ENCODE data around the gene TRPV3. TPM values are rescaled to one million over a fixed set of nuclear protein-coding genes. Genes with fewer than 3 reads are reported as not detected.

TRPV3 gene
- total RNA-seq, 1 donor from 2014 or later = 2.1 TPM

DNA sequence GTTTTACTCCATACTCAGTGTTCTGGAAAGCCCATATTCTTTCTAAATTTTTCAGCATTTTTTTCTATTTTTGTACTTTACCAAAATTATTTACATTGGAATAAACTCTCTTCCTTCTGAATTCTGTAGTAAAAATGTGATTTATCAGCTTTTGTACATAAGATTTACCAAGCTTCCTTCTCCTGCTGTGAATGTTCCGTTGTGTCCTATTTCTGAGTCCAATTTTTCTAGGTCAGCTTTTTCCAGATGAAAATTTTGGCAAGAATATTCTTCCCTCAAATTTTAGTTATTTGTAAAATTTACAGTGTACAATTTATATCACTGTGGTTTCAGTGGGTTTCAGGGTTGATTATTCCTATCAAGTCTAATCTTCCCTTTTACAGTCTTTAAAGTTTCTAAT, 54.3 kb downstream of the TRPV3 start:
- H3K4me3 ChIP-seq (ENCODE audit: low read depth, low read length) = no peak overlapping the region
- TF ChIP-seq, protein P1, sequence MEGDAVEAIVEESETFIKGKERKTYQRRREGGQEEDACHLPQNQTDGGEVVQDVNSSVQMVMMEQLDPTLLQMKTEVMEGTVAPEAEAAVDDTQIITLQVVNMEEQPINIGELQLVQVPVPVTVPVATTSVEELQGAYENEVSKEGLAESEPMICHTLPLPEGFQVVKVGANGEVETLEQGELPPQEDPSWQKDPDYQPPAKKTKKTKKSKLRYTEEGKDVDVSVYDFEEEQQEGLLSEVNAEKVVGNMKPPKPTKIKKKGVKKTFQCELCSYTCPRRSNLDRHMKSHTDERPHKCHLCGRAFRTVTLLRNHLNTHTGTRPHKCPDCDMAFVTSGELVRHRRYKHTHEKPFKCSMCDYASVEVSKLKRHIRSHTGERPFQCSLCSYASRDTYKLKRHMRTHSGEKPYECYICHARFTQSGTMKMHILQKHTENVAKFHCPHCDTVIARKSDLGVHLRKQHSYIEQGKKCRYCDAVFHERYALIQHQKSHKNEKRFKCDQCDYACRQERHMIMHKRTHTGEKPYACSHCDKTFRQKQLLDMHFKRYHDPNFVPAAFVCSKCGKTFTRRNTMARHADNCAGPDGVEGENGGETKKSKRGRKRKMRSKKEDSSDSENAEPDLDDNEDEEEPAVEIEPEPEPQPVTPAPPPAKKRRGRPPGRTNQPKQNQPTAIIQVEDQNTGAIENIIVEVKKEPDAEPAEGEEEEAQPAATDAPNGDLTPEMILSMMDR (IDR thresholded peaks at IDR 0.05; ENCODE audit: insufficient read depth, low read length, poor library complexity, severe bottlenecking) = no peak
- H3K36me3 ChIP-seq (ENCODE audit: control insufficient read depth, insufficient read depth, low read length) = no peaks in the 10 kb centered on the region
- DNase-seq (ENCODE audit: low read depth) = no peak
- no peaks in the 10 kb centered on the region for H3K27me3 ChIP-seq (ENCODE audit: control insufficient read depth, insufficient read depth, low read length)

DNA sequence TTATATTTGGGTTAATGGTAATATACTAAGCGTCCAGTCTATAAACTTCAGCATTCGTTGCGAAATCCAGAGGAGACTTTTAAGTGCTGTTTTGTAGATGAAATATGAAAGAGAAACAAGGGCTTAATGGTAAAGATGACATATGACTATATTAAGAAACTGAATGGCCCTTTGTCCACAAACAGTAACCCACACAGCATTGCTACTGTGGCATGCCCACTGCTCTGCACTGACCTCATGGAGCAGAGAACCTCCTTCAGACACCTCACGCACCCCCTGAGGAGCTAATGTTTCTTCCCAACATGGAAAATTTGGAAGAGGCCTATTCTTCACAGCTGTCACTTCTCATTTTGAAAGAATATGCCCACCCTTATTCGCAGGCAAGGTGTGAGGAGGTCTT, 55.1 kb downstream of the TRPV3 start:
- no peaks in the 10 kb centered on the region for H3K27me3 ChIP-seq (ENCODE audit: control insufficient read depth, insufficient read depth, low read length)
- no peaks in the 10 kb centered on the region for H3K36me3 ChIP-seq (ENCODE audit: control insufficient read depth, insufficient read depth, low read length)
- H3K4me3 ChIP-seq (ENCODE audit: low read depth, low read length) = no peak overlapping the region
- TF ChIP-seq, protein P1 (IDR thresholded peaks at IDR 0.05; ENCODE audit: insufficient read depth, low read length, poor library complexity, severe bottlenecking) = no peak
- no peak for DNase-seq (ENCODE audit: low read depth)

DNA sequence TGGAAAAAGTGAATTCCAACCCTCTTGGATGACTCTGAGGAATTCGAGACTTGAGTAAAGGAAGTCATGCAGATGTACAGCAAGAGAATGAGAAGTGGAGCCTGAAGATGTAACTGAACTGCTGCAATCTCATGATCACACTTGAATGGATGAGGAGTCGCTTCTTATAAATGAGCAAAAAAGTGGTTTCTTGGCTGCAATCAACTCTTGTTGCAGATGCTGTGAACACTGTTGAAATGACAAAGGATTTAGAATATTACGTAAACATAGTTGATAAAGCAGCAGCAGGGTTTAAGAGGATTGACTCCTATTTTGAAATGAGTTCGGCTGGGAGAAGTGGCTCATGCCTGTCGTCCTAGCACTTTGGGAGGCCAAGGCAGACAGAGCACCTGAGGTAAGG, 56.3 kb downstream of the TRPV3 start:
- Histone ChIP-seq H3K27me3 (ENCODE audit: control insufficient read depth, insufficient read depth, low read length) (no peaks in the 10 kb centered on the region), H3K36me3 (ENCODE audit: control insufficient read depth, insufficient read depth, low read length) (no peaks in the 10 kb centered on the region), H3K4me3 (ENCODE audit: low read depth, low read length) (no peak overlapping the region)
- DNase-seq (ENCODE audit: low read depth) = no peak
- TF ChIP-seq, protein P1 (IDR thresholded peaks at IDR 0.05; ENCODE audit: insufficient read depth, low read length, poor library complexity, severe bottlenecking) = no peak

DNA sequence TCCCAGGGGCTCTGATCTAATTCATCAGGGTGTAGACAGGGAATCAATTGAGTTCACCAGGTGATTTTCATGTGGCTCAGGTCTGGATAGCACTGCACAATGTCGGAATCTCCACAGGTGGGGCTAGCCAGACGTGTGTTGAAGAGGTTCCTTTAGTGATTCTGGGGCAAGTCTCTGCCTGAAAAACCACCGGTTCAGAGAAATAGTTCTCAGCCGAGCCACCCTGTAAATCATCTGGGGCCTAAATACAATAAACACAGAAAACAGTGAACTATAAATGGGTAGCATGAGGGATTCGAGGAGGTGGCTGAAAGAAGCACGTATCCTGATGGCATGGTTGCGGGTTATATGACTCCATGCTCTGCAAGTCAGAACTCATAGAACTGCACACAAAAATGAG, 60.5 kb downstream of the TRPV3 start:
- DNase-seq (ENCODE audit: low read depth) = no peak
- no peaks in the 10 kb centered on the region for H3K36me3 ChIP-seq (ENCODE audit: control insufficient read depth, insufficient read depth, low read length)
- no peaks in the 10 kb centered on the region for H3K27me3 ChIP-seq (ENCODE audit: control insufficient read depth, insufficient read depth, low read length)
- no peak overlapping the region for H3K4me3 ChIP-seq (ENCODE audit: low read depth, low read length)
- TF ChIP-seq, protein P1 (IDR thresholded peaks at IDR 0.05; ENCODE audit: insufficient read depth, low read length, poor library complexity, severe bottlenecking) = no peak

DNA sequence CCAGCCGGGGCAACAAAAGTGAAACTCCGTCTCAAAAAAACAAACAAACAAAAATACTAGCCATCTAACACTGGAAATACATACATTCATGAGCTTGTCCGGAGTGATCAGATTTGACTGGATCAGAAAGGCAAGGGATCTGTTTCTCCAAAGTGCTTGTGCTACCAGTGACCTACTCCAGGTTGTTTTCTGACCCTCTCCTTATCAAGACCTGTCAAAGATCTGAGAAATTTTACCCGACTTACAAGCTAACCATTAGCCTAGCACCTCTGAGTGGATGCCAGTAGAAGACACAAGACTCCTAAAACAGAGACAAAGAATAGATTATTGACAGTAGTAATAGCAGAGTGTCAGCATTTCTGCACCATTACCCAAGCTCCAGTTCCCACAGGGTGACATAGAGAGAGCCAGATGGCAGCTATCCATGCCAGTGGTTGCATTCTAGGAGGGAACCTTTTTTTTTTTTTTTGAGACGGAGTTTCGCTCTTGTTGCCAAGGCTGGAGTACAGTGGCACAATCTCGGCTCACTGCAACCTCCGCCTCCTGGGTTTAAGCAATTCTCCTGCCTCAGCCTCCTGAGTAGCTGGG, 72.0 kb downstream of the TRPV3 start:
- TF ChIP-seq, protein P1 (IDR thresholded peaks at IDR 0.05; ENCODE audit: insufficient read depth, low read length, poor library complexity, severe bottlenecking) = no peak

DNA sequence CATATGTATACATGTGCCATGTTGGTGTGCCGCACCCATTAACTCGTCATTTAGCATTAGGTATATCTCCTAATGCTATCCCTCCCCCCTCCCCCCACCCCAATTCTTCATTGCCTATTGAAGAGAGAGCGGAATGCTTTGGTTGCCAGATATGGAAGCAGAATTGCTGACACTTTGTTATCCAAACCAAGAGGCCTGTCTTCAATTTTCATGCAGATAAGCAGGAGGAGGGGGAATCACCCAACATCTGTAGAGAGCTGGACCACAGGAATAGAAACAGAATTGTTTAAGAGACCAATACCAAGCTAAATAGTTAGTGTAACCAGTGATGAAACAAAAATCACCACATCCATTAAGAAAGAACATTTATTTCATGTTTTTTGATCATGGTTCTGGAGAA, 74.8 kb downstream of the TRPV3 start:
- TF ChIP-seq, protein P1 (IDR thresholded peaks at IDR 0.05; ENCODE audit: insufficient read depth, low read length, poor library complexity, severe bottlenecking) = no peak
- H3K4me3 ChIP-seq (ENCODE audit: low read depth, low read length) = no peak overlapping the region
- DNase-seq (ENCODE audit: low read depth) = no peak
- H3K36me3 ChIP-seq (ENCODE audit: control insufficient read depth, insufficient read depth, low read length) = no peaks in the 10 kb centered on the region
- H3K27me3 ChIP-seq (ENCODE audit: control insufficient read depth, insufficient read depth, low read length) = no peaks in the 10 kb centered on the region

More for the DNA sequence above, 72.0 kb downstream of the TRPV3 start:
- H3K27me3 ChIP-seq (ENCODE audit: control insufficient read depth, insufficient read depth, low read length) = no peaks in the 10 kb centered on the region
- no peak for DNase-seq (ENCODE audit: low read depth)
- no peaks in the 10 kb centered on the region for H3K36me3 ChIP-seq (ENCODE audit: control insufficient read depth, insufficient read depth, low read length)
- no peak overlapping the region for H3K4me3 ChIP-seq (ENCODE audit: low read depth, low read length)
